Coronary artery (tissue), 2 donors: ENCODE measurements around the gene ATRAID.

ENCODE experiments used
- DNase-seq: peaks from one replicate; pipeline ENCODE4 v3.0.0-alpha.2; 2017; ENCODE audit warnings: low spot score
- H3K27ac ChIP-seq, 2 donors: fragments of 200-600 bp; sonication (generic); one replicate each; pipeline ENCODE4 v1.5.1; 2016 to 2019
- H3K4me3 ChIP-seq: fragments of 200-600 bp; sonication (generic); 2 replicates; pipeline ENCODE4 v1.5.1; 2016; ENCODE audit warnings: mild to moderate bottlenecking, moderate library complexity
- CTCF ChIP-seq: fragments of 200-600 bp; sonication (generic); IDR thresholded peaks from one replicate; pipeline ENCODE4 v1.5.1; 2019; ENCODE audit warnings: antibody characterized with exemption

Gene ATRAID

GRCh38 chr2:27198627-27199026, 13.2 kb upstream of the ATRAID start:
- no peak overlapping the region for H3K27ac ChIP-seq
- TF ChIP-seq CTCF: no peak
- no peak overlapping the region for H3K4me3 ChIP-seq
- DNase-seq: no peak

GRCh38 chr2:27199241-27199640, 12.6 kb upstream of the ATRAID start:
- no peak overlapping the region for H3K4me3 ChIP-seq
- no peak overlapping the region for H3K27ac ChIP-seq
- TF ChIP-seq CTCF: no peak
- DNase-seq: no peak

- Histone ChIP-seq H3K4me3 (no peak overlapping the region), H3K27ac (no peak overlapping the region)
- no peak for DNase-seq
- no peak for TF ChIP-seq CTCF
Observed at GRCh38 chr2:27201675-27202074, 10.2 kb upstream of the ATRAID start.

- peak; percentile 31 for DNase-seq
- Histone ChIP-seq H3K27ac (no peak overlapping the region), H3K4me3 (no peak overlapping the region)
- TF ChIP-seq CTCF: no peak
Observed at GRCh38 chr2:27202854-27203253, 9.0 kb upstream of the ATRAID start.

GRCh38 chr2:27203741-27204140, 8.1 kb upstream of the ATRAID start:
- no peak overlapping the region for H3K27ac ChIP-seq
- H3K4me3 ChIP-seq: no peak overlapping the region
- no peak for TF ChIP-seq CTCF
- peak; percentile 57 for DNase-seq

- no peak for DNase-seq
- no peak for TF ChIP-seq CTCF
- Histone ChIP-seq H3K4me3 (no peak overlapping the region), H3K27ac (no peak overlapping the region)
Observed at GRCh38 chr2:27204566-27204965, 7.3 kb upstream of the ATRAID start.

- Histone ChIP-seq H3K4me3 (no peak overlapping the region), H3K27ac (no peak overlapping the region)
- no peak for TF ChIP-seq CTCF
- DNase-seq: no peak
Observed at GRCh38 chr2:27205206-27205605, 6.6 kb upstream of the ATRAID start.
